CD4-positive, alpha-beta T cell treated with Interleukin-2 at 100 ng/mL for 4 hours (primary cell): Measurements from ENCODE around the gene MAML3.

ENCODE experiments used
- DNase-seq: peaks from one replicate; pipeline ENCODE4 v3.0.0-alpha.2; 2020; ENCODE audit warnings: low spot score

The MAML3 gene

DNA sequence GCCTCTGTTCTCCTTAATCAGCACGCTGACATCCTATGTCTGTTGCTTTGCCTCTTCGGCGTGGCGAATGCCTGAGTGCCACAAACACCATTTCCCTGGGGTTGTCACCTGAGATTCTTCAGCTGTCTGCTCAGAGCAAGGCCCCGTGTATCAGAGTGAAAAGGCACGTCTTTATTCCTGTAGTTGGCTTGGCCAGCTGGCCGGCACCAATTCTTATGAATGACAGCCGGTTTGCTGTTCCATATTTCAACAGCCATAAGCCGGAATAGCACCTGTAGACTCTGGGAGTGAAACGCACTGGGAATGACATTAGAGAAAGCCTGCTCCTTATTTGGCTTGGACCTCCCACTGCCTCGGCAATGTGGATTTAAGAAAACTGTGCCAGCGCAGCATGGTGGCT lies 399.0 kb downstream of the MAML3 start:
- DNase-seq: no peak

DNA sequence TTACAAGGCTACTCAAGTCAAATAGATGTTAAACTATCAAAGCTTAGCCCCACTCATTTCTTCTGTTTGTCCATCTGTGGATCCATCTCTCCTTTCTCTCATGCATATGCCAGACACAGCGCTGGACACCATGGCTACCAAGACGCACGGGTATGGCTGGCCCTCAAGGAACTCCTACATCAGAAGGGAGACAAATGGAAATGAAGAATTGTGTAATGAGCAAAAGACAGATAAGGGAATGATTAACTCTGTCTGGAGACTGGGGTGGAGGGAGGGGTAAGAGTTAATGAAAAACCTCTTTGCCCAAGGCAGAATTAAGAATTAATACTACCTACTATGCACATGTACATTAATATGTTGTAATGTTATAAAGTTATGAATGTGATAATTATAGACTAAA lies 400.3 kb downstream of the MAML3 start:
- DNase-seq: no peak

DNA sequence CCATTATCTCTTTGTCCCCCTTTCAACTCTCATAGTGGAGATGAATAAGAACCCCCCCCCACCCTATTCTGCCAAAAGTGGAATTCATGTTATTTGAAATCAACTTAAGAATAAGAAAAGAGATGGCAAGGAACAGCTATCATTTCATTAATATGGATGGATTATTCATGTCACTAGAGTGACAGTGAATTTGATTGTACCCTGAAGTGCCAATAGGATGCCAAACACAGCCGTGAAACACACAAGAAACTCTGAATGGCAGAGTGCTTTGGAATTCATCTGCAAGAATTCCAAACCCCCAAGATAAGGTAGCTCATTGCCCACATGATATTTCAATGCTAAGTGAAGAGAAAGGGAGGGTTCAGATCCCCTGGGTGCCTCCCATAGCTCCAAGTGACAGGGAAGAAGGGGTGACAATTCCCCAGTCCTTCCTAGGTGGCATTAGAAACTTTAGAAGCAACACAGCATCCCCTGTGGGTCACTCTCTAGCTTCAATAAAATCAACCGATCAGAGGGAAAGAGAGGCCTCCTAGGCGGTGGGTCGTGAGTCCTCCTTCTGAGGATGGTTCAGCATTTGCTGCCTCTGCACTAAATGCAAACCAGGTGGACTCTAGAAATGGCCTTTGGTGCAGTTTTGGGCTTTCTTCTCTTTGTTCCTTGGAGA lies 404.0 kb downstream of the MAML3 start:
- DNase-seq: no peak

DNA sequence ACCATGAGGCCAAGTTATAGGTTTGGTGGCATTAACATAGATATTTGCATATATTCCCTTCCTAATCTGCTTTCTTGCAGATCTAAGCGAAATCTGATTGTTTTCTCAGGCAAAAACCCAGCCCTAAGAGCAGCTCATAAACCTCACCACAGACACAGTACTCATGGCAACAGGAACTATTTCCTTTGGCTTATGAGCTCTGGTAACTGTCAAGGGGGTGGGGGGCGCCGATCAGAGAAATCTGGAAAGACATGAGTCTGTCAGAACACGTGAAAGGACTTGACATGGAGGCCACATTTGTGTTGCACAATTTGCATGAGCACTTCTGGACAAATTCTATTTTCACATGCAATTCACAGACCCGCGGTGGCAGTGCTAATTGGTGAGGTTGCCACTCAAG lies 404.6 kb downstream of the MAML3 start:
- DNase-seq: no peak

DNA sequence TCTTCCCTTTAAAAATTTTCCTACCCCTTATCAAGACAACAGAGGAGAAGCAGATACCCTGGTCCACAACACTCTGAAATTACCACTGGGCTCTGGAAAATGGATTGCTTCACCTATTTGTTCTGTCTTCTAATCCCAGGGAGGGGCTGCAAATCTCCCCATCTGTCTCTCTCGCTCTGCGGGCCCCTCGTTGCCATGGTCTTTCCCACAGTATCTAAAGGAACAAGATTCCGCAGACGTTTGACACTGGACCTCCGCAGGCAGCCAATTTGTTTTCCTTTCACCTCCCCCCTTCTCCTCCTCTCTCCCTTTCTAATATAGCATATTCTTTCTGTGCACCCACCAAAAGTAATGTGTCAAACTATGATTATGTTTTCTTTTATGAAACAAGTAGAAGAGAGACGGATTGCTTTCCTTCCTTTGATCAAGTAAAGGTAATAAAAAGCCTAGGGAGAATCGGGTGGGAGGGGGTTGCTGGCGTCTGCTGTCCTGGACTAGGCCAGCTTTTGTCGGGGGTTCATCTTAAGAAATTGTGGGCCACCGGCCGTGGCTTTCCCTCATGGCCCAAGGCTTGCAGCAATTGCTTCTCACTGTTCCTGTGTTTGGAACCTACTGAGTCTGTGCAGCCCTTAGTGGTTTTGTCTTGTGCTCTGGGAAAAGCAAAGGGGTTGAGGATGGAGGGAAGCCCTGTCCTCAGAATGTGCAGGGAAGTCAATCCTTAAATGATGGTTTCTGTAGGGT lies 407.4 kb downstream of the MAML3 start:
- no peak for DNase-seq

DNA sequence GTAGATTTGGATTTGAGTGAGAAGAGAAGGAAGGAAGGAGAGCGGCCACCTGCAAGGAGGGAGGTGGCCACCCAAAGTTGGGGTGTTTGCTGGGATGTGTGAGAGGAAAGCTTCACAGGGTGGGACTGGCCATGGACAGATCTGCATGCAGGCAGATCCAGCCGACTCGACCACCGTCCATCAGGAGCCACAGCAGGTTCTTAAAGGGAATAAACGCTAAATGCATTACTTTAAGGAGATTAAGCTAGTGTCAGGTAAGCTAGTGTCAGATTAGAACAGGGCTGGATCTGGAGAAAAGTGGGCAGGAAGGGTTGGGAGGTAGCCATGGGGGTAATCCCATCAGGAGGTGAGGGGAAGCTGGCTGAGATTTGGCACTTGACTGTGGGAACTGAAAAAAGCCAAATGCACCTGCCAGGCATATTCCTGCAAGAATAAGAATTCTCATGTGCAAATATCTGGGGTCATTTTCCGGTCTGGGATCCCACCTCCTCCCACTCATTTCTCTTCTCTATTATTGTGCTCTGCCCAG lies 408.8 kb downstream of the MAML3 start:
- no peak for DNase-seq

DNA sequence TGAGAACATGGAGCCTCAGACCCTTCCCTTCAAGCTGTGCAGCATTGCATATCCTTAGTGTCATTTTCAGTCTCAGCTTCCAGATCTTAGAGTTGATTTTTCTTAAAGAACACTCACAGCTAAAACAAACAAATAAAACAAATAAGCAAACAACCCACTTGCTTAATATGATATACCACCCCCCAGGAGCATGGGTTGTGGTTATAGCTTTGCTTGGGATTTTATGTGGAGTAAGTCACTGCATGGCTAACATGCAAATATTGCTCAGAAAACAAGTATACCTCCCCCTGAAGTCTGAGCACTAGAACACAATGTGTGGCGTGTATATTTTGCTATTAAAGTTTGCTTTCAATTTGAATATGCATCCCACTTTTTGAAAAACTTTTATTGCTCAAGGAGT lies 409.8 kb downstream of the MAML3 start:
- no peak for DNase-seq

DNA sequence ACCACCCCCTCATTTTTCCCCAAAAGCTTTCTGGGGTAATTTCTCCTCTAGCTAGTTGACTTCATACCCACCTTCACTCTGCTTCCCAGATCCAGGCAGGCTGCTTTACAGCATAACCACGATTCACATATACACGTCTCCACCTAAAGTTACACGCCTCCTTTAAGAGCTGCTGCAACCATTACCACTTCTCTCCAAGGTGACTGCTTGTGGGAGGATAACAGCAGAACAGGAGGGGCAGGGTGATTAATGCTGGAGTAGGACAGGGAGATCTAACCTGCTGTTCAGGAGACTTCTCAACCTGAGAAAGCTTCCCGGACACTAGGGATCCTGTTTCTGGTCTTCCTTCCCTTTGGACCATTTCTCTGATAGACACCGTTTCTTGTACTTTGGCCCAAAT lies 411.0 kb downstream of the MAML3 start:
- no peak for DNase-seq

DNA sequence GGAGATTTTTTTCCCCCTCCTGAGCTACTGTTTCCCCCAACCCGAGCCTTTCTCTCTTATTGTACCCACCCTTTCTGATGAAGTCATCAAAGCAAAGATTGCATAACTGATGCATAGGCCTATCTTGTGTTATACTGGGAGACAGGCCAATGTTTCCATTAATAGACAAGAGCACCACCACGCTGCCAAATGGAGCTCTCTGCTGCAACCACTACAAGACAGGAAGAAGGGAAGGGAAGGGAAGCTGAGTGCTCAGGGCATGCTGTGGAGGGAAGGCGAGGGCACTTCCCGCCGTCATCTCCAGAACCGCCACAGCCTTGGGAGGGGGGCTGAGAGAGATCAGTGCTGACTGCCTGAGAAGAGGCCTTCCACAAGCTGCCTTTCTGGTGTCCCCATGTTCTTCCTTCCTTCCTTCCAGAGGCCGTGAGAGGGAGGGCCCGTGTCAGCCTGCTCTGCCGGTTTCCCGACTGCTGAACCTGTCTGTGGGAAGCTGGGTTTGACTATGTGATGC lies 413.4 kb downstream of the MAML3 start:
- DNase-seq: no peak

DNA sequence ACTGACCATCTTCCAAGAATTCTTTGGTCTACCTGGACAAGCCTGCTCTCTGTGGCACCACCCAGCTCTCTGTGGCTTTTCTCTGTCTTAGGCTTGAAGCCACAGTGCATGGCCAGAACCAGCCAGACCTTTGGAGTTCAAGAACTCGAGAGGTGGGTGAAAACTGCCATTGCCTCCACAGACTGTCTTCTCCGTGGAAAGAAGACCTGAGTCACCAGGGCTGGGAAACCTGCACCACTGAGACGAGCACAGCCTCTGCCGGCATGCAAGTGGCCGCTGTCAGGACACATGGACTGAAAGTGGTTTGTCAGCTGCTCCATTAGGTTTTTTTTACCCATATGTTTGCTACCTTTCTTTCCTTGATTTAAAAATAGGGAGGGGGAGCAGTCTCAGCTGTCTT lies 413.9 kb downstream of the MAML3 start:
- DNase-seq: no peak

DNA sequence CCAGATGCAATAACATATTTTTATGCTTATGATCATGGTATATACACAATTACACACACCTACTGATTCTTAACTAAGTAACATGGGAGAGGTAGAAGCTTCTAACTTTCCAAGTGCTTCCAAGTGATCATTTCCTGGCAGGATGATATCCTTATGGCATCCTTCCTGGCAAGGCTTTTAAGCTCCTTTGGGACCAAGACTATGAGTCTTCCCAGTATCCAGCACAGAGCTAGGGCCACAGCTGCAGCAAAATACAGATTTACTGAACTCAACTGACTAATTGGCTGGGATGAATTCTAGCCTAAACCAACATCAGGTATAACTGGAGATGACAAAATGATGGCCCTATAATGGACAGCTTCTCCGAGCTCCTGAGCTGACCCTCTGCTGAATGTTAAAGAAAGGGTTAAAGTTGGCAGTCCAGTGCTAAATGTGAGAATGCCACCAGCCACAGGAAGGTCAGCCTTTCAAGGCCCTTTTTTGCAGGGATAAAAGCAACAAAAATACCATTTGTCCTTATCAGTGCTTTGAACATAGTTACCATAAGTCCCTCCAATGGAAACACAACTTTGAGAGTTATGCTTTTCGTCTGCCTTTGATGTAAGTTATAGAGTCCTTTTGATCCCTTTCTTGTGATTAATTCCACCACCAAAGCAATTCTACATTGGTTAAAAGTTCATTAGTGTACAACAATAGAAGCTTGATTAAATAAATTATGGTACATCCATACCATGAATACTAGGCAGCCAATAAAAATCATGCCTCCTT lies 415.0 kb downstream of the MAML3 start:
- no peak for DNase-seq

DNA sequence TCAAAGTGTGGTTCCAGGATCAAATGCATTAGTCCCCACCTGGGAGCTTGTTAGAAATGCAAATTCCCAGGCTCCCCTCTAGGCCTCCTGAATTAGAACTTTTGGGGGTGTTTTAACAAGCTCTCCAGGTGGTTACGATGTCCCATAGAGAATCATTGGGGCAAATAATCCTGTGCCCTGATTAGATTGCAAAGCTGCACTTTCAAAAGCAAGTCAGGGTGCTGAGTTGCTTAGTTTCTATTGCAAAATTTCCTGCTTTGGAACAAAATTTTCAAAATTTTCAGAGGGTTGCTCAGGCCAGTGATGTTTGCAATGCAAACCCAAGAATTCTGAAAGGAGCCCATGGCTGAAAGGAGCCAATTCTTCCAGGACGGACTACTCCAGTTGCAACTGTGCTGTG lies 417.3 kb downstream of the MAML3 start:
- no peak for DNase-seq

DNA sequence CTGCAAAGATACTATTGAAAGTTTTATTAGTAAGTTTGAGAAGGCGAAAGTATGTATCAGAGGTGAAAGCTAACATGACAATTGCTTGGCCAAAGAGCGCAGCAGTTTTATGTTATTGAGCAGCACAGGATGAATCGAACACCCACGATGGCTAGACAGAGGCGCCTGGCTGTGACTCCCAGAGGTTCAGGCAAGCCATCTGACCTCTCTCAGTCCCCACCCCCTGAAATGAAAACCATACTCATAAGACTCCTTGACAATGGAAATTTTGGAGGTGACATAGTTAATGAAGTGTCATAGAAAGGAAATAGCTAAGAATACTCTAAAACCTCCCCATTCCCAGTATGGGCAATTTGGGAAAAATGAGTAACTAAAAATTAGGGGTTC lies 417.7 kb downstream of the MAML3 start:
- no peak for DNase-seq

DNA sequence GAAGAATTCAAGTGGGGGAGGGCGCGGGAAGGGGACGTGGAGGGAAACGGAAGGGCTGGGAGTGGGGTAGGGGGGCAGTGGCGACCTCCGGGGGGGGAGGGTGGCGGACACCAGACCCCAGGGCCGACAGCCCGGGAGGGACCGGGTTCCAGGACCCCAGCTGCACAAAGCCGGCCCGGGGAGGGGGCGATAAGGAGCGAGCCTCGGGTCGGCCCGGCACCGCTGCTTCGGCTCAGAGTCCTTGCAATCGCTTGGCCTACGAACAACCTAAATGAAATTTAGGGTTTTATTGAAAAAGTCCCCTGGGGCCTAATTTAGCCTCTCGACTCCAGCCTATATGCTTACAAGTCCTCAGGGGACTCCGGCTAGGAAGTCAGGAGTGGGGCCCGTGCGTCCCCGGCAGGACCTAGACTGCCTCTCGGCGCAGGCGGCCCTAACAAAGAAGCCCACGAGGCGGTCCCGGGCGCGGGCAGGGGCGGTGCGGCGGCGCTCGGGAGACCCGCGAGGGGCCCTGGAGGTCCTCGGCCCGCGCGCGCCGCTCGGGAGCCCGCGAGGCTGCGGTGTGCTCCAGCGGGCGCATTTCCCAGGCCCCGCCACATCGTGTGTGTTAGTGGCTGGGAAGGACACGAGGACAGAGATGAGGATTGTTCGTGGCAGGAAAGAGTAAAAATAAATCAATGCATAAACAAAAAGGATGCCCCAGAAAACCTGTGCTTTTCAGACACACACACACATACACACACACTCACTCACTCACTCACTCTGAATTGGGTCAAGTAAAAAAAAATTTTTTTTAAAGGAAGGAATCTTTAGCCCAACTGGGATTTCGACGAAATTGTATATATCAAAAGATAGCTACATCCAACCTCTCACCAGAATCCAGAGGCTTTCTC lies 418.4 kb downstream of the MAML3 start:
- no peak for DNase-seq

DNA sequence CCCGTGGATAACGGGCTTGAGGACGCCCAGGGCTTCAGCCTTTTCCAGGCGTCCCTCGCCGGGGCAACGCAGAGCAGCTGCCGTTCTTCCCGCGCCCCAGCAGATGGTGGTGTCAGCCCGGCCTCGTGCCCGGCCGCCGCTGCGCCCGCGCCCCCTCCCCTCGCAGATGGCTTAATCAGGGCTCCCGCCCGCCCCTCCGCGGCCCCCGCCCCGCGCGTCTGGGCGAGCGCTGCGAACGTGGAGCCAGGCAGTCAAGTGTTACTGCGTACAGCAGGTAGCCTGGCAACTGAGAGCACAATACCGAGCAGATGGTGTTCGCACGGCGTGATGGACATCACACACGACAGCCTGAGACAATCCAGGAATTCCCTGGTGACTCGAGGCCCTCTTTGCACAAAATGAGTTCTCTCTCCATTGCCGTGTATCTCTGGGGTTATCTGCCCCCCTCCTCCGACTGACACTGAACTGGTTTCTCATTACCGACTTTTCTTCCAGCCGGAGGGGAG lies 419.1 kb downstream of the MAML3 start:
- peak; percentile 17 for DNase-seq

DNA sequence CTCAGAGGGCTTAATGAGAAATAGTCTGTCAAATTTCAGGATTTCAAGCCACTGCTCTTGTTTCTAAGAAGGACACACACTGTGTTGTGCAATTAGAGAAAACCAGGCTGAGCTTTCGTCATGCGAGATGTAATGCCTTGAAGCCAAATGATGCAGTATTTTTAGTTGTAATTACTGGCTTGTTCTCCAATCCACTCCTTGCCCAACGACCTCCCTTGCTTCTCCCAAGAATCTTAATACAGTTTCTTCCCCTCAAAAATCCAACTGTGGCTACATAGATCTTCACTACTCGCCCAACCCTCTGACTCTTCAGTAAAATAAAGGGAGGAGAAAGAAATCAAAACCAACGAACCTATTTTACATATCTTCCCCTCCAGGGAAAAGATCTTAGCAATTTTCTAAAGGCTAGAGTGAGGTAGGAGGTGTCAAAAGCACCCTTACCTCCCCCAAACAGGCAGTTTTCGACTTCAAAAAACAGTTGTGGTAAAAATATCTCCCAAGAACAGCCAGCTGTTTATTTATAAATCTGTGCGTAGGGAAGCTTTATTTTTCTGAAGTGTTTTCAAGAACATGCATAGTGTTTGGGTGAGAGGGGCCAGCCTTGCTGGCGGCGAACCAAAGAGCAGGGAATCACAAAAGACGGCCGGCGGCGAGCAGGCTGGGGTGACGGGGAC lies 419.6 kb downstream of the MAML3 start:
- no peak for DNase-seq

DNA sequence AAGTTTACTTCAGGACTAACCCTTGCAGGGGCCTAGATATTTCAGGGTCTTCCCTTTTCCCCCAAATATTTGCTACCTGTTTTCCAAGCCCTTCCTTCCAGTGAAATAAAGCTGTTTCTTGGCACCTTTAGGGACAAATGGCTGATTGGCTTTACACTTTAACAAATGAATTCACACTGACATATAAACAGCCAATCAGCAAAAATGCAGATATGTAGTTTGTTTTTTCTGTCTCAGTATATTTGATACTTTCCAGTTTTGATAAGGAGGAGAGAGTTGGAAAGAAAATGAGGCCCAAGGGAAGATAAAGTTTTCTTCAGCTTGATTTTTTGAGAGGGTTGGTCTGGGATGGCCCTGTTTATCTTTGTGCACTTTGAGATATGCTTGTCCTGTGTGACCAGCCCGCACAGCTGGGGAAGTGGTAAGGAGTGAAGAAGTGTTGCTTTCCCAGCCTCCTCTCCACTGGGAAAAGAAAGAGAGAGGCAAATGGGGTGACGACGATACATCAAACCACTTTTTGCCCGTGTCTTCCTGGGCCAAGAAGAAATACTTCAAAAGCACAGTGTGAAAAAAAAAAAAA lies 420.9 kb downstream of the MAML3 start:
- DNase-seq: no peak

DNA sequence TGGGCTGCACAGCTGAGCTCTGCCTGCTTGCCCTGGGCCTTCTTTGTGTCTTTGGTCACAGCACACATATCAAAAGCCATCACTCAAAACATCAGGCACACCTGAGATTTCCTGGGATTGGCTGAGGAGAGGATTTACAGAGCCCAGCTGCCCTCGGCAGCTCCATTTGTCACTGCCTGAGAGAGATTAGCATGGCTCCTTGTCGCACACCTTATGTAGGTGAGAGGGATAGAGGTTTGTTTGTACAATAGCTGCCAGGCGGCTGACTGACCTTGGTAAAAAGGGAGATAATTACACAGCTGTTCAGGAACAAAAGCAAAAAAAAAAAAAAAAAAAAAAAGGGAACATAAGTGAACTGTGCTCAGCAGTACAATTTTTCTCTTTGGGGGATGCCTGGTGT lies 425.1 kb downstream of the MAML3 start:
- DNase-seq: no peak

DNA sequence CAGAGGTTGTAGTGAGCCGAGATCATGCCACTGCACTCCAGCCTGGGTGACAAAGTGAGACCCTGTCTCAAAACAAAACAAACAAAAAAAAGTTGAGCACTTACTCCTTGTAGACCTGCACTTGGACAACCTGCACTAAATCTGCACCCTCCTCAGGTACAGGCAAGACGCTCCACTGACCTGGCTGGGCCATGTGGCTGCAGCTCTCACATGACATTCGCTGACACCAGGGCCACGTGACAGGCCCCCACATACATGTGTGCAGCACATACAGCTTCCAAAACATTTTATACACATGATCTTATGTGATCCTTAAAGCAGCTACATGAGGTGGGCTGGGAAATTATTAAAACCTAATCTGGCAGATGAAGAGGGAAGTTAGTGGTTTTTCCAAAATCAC lies 425.8 kb downstream of the MAML3 start:
- DNase-seq: no peak

DNA sequence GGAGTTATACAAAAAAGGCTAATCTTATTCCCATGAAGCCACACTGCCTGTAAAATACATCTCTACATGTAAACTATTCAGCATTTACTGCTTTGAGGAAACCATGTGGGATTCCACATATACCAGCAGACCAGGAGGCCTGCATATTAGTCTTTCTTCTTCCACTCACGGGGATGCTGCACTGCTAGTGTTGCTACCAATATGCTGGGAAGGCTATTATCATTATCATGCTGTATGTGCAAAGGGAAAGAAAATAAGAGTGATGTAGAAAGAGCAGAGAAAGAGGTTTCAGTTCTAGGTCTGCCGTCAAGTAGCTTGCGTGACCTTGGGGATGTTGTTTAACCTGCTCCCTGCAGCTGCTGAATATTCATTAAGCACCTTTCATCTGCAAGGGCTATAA lies 427.4 kb downstream of the MAML3 start:
- DNase-seq: no peak

DNA sequence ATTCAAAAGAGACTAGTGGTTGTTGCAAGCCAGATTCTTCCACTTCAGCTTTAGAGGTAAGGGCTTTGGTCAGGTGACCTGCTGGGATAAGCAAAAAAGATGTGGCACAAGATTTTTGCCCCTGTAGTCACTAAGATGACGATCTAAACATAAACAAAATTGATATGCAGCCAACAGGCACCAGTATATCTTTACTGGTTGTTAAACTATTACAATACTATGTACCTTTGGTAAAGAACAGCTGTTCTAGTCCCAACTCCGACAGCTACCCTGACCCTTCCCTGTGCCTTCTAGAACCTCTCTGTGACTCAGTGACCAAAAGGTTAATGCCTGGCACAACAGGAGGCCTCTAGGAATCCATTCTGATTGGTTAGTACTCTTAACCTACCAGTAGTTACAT lies 428.7 kb downstream of the MAML3 start:
- no peak for DNase-seq
